Measurements from ENCODE around the gene TMEM203. TPM values are rescaled to one million over a fixed set of nuclear protein-coding genes. Genes with fewer than 3 reads are reported as not detected.

Gene TMEM203
- total RNA-seq, 1 experiment from 2014 or later = 36.4 TPM

GRCh38 chr9:137232510-137232909, 27.1 kb upstream of the TMEM203 start:
- POLR2A ChIA-PET (ENCODE audit: unreplicated experiment) = no interaction called here
- CTCF ChIA-PET = no interaction called here
- H3K9me3 ChIP-seq (ENCODE audit: low read length) = no peaks in the 10 kb centered on the region
- no peaks in the 10 kb centered on the region for H3K36me3 ChIP-seq (ENCODE audit: low read depth, low read length)
- no peak overlapping the region for H2AFZ ChIP-seq (ENCODE audit: low read length)
- intact Hi-C loops (cut with micrococcal nuclease) = no loop called here
- no peak overlapping the region for H3K4me2 ChIP-seq (ENCODE audit: low read length)
- H3K27me3 ChIP-seq (ENCODE audit: low read length) = no peaks in the 10 kb centered on the region
- DNase-seq (no peak), ATAC-seq (no peak)
- no peaks in the 10 kb centered on the region for H4K20me1 ChIP-seq (ENCODE audit: low read length)
- H3K4me3 ChIP-seq (ENCODE audit: low read length) = no peak overlapping the region
- no peaks in the 10 kb centered on the region for H3K9me2 ChIP-seq (replicated peaks; ENCODE audit: low read length)
- no peaks in the 10 kb centered on the region for H3F3A ChIP-seq (ENCODE audit: low read length, unreplicated experiment)
- peaks cover 12% of the 10 kb centered on the region; the same call in 1 of the 2 replicates for H3K4me1 ChIP-seq (ENCODE audit: insufficient read depth, low read length)
- H3K79me2 ChIP-seq (ENCODE audit: low read length) = 0 out of 2 replicates have a peak, but pooled peaks cover under 1% of the 10 kb centered on the region
- BruUV-seq (replicated peaks) = no TSS peak
- no peak overlapping the region for H3K9ac ChIP-seq (ENCODE audit: low read length)
- no peak overlapping the region for H3K27ac ChIP-seq (ENCODE audit: low read length)
- no peak for TF ChIP-seq EZH2 (IDR thresholded peaks at IDR 0.05; ENCODE audit: low read length, unreplicated experiment)
- TF ChIP-seq EZH2phosphoT487 (IDR thresholded peaks at IDR 0.05; ENCODE audit: borderline replicate concordance, low read length) = no peak
- no peak for TF ChIP-seq CTCF (conservative IDR thresholded peaks at IDR 0.05; ENCODE audit: low read depth, low read length)

- H2AFZ ChIP-seq (ENCODE audit: low read length) = no peak overlapping the region
- no peak overlapping the region for H3K9ac ChIP-seq (ENCODE audit: low read length)
- H4K20me1 ChIP-seq (ENCODE audit: low read length) = no peaks in the 10 kb centered on the region
- intact Hi-C loops (cut with micrococcal nuclease) = no loop called here
- ATAC-seq = no peak
- no peak overlapping the region for H3K27ac ChIP-seq (ENCODE audit: low read length)
- no peak for TF ChIP-seq CTCF (conservative IDR thresholded peaks at IDR 0.05; ENCODE audit: low read depth, low read length)
- no peak for TF ChIP-seq EZH2 (IDR thresholded peaks at IDR 0.05; ENCODE audit: low read length, unreplicated experiment)
- TF ChIP-seq EZH2phosphoT487 (IDR thresholded peaks at IDR 0.05; ENCODE audit: borderline replicate concordance, low read length) = no peak
- no peak for DNase-seq
- H3K27me3 ChIP-seq (ENCODE audit: low read length) = no peaks in the 10 kb centered on the region
- no TSS peak for BruUV-seq (replicated peaks)
- POLR2A ChIA-PET (ENCODE audit: unreplicated experiment) = no interaction called here
- H3K36me3 ChIP-seq (ENCODE audit: low read depth, low read length) = no peaks in the 10 kb centered on the region
- no peaks in the 10 kb centered on the region for H3K9me3 ChIP-seq (ENCODE audit: low read length)
- no peak overlapping the region for H3K4me2 ChIP-seq (ENCODE audit: low read length)
- H3K79me2 ChIP-seq (ENCODE audit: low read length) = no peaks in the 10 kb centered on the region
- no peak overlapping the region for H3K4me3 ChIP-seq (ENCODE audit: low read length)
- no peaks in the 10 kb centered on the region for H3K9me2 ChIP-seq (replicated peaks; ENCODE audit: low read length)
- peaks cover 12% of the 10 kb centered on the region for H3K4me1 ChIP-seq (ENCODE audit: insufficient read depth, low read length)
- CTCF ChIA-PET = no interaction called here
- H3F3A ChIP-seq (ENCODE audit: low read length, unreplicated experiment) = no peaks in the 10 kb centered on the region
Observed at GRCh38 chr9:137232101-137232500, 26.7 kb upstream of the TMEM203 start.

DNA sequence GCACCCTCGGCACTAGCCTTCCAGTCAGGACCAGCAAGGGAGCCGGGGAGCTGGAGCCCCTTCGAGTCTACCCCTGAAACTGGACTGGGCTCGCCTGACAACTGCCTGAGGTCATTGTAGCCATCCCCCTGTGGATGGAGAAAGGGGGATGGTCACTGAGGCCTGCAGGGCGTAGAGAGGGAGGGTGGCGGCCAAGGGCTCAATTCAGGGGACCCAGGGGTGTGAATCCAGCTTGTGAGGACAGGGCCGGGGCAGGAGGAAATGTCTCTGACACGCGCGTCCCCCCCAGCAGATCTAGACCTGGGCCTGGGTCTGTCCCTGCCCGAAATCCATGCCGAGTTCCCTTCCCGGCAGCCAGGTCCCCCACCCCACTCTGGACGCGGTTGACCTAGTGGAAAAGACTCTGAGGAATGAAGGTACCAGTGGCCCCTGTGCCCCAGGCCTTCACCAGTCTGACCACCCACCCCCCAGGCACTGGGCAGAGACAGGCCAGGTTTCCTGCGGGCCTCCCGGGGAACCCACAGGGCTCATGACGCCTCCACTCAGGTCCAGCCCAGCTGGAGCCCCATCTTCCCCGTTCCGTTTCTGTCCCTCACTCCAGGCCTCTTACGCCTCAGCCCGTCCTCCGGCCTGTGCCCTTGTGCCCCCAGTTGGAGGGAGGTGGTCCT, 26.1 kb upstream of the TMEM203 start:
- Histone ChIP-seq H3K27ac (ENCODE audit: low read length) (no peak overlapping the region), H3K4me3 (ENCODE audit: low read length) (no peak overlapping the region), H3K9me3 (ENCODE audit: low read length) (no peaks in the 10 kb centered on the region), H4K20me1 (ENCODE audit: low read length) (no peaks in the 10 kb centered on the region), H3K27me3 (ENCODE audit: low read length) (no peaks in the 10 kb centered on the region), H3K79me2 (ENCODE audit: low read length) (no peaks in the 10 kb centered on the region), H3K4me1 (ENCODE audit: insufficient read depth, low read length) (peaks cover 15% of the 10 kb centered on the region), H3K36me3 (ENCODE audit: low read depth, low read length) (no peaks in the 10 kb centered on the region), H3K4me2 (ENCODE audit: low read length) (no peak overlapping the region), H2AFZ (ENCODE audit: low read length) (no peak overlapping the region), H3K9me2 (replicated peaks; ENCODE audit: low read length) (no peaks in the 10 kb centered on the region), H3F3A (ENCODE audit: low read length, unreplicated experiment) (no peaks in the 10 kb centered on the region), H3K9ac (ENCODE audit: low read length) (no peak overlapping the region)
- BruUV-seq (replicated peaks) = no TSS peak
- DNase-seq (no peak), ATAC-seq (no peak)
- CTCF ChIA-PET = no interaction called here
- POLR2A ChIA-PET (ENCODE audit: unreplicated experiment) = no interaction called here
- intact Hi-C loops (cut with micrococcal nuclease) = no loop called here
- no peak for TF ChIP-seq CTCF (conservative IDR thresholded peaks at IDR 0.05; ENCODE audit: low read depth, low read length)
- no peak for TF ChIP-seq EZH2 (IDR thresholded peaks at IDR 0.05; ENCODE audit: low read length, unreplicated experiment)
- TF ChIP-seq EZH2phosphoT487 (IDR thresholded peaks at IDR 0.05; ENCODE audit: borderline replicate concordance, low read length) = no peak

Data from PC-3 (cell line).